Effector CD8-positive, alpha-beta T cell (primary cell): ENCODE data around the gene COBL.

ENCODE experiments used
- DNase-seq: peaks from one replicate; lab custom pipeline; 2025; lab: John Stamatoyannopoulos, UW

The COBL gene

GRCh38 chr7:51054231-51054630, 262.4 kb downstream of the COBL start:
- no peak for DNase-seq

GRCh38 chr7:51053160-51053925, 263.3 kb downstream of the COBL start:
- no peak for DNase-seq

GRCh38 chr7:51046482-51046881, 270.1 kb downstream of the COBL start:
- DNase-seq = no peak

- DNase-seq = no peak
Measured at GRCh38 chr7:51046103-51046466, 270.5 kb downstream of the COBL start.

- no peak for DNase-seq
Measured at GRCh38 chr7:51045319-51046102, 271.1 kb downstream of the COBL start.

GRCh38 chr7:51043461-51043860, 273.1 kb downstream of the COBL start:
- DNase-seq = no peak

- DNase-seq = no peak
Measured at GRCh38 chr7:51040787-51041186, 275.8 kb downstream of the COBL start.

GRCh38 chr7:51038573-51038972, 278.0 kb downstream of the COBL start:
- no peak for DNase-seq

GRCh38 chr7:51035716-51036115, 280.9 kb downstream of the COBL start:
- DNase-seq = no peak

- DNase-seq = no peak
Measured at GRCh38 chr7:51034521-51035264, 281.9 kb downstream of the COBL start.

GRCh38 chr7:51033727-51034520, 282.7 kb downstream of the COBL start:
- no peak for DNase-seq

GRCh38 chr7:51031791-51032515, 284.7 kb downstream of the COBL start:
- no peak for DNase-seq

GRCh38 chr7:51031216-51031615, 285.4 kb downstream of the COBL start:
- DNase-seq = no peak

GRCh38 chr7:51029701-51030191, 286.9 kb downstream of the COBL start:
- DNase-seq = no peak

- no peak for DNase-seq
Measured at GRCh38 chr7:51029131-51029530, 287.5 kb downstream of the COBL start.

GRCh38 chr7:51027935-51028830, 288.4 kb downstream of the COBL start:
- no peak for DNase-seq

GRCh38 chr7:51027106-51027934, 289.3 kb downstream of the COBL start:
- DNase-seq = no peak

GRCh38 chr7:51026341-51026740, 290.3 kb downstream of the COBL start:
- DNase-seq = no peak

- DNase-seq = no peak
Measured at GRCh38 chr7:51025668-51026067, 290.9 kb downstream of the COBL start.
